Measurements from ENCODE around the gene PABPC3. TPM values are rescaled to one million over a fixed set of nuclear protein-coding genes. Genes with fewer than 3 reads are reported as not detected.

PABPC3 gene
- under 1 TPM in 1 of 2 donors, not detected in 1; 0.11 TPM for total RNA-seq

DNA sequence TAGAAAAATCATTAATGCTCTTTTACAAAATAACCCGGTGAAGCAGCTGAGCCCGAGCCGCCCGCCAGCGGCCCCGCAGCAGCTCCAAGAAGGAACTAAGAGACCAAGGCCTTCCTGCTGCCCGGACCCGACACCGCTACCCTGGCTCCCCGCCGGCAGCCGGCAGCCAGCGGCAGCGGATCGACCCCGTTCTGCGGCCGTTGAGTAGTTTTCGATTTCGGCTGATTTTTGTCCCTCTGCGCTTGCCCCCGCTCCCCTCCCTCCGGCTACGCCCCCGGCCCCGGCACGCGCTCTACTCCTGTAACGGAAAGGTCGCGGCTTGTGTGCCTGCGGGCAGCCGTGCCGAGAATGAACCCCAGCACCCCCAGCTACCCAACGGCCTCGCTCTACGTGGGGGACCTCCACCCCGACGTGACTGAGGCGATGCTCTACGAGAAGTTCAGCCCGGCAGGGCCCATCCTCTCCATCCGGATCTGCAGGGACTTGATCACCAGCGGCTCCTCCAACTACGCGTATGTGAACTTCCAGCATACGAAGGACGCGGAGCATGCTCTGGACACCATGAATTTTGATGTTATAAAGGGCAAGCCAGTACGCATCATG is at the start of gene PABPC3:
PABPC3 (plus strand) TSS at position 286 of the 603 bp plus-strand sequence; CDS start at position 349, 63 bp downstream.
- Mint-ChIP-seq H3K27me3 (peaks cover 26 to 44% of the 10 kb centered on the region in 2 donors), H3K27ac (no peak within 1 kb of the TSS), H3K4me3 (no peak within 1 kb of the TSS), H3K36me3 (no peaks in the 10 kb centered on the region), H3K9me3 (no peaks in the 10 kb centered on the region), H3K4me1 (ENCODE audit: low read depth in 2 of 2) (no peaks in the 10 kb centered on the region)
- no peak for DNase-seq (ENCODE audit: low spot score)
- no peak for ATAC-seq

DNA sequence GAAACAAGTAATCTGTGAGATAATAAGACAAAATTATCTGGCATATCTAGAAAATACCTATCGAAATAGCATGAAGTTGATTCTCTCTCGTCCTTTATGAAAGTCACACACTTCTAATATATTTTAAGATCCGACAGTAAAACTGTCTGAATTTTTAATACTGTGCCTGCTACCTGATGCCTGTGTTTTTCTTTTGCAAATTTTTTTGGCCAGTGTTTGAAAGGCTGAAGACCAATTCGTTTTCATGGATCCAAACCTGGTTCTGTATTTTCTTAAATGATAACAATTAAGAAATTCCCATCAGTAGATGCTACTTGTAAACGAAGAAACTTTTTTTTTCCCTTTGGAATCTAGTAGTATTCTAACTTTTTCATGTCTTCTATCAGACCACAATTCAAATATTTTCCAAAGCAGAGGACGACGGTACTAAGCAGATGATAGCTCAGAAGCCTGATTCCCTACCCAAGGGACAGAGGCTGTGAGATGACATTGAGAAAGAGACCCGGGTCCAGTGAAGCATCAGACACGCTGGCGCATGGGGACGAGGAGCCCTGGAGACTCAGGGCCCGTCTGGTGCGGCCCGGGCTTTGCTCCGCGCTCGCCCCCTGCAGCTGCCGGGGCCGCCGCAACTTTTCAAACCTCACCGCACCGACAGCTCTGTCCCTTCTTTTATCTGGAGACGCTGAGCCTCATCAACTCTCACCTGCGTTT is 49.5 kb upstream of the PABPC3 start:
- no peak for DNase-seq (ENCODE audit: low spot score)
- H3K9me3 Mint-ChIP-seq = no peaks in the 10 kb centered on the region
- no peak overlapping the region for H3K27ac Mint-ChIP-seq
- peaks cover 43 to 82% of the 10 kb centered on the region in 2 donors for H3K27me3 Mint-ChIP-seq
- peaks cover 16% of the 10 kb centered on the region for H3K36me3 Mint-ChIP-seq
- no peak for ATAC-seq
- H3K4me1 Mint-ChIP-seq (ENCODE audit: low read depth in 2 of 2) = no peaks in the 10 kb centered on the region
- no peak overlapping the region for H3K4me3 Mint-ChIP-seq

DNA sequence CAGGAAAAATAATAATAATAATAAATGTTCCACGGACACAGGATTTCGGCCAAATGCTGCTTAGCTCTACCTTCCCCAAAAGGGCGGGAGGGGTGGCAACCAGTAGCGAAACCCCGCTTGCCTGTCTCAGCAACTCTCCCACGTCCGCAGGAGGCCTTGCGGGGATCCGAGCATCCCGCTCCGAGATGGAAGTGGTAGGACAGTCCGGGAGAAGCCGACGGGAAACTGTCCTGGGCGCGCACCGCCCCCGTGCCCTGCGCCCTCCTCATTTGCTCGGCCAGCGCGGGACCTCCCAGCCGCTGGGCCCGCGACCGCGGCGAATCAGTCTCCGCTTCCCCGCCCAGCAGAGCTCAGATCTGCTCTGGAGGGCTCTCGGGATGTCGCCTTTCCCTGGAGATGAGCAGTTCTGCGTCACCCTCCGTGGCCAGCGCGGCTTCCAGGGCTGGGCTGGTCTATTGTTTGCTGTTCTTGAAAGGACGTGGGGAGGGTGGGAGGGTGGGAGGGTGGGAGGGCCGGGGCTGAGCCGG is 48.9 kb upstream of the PABPC3 start:
- Mint-ChIP-seq H3K4me1 (ENCODE audit: low read depth in 2 of 2) (no peaks in the 10 kb centered on the region), H3K36me3 (peaks cover 16% of the 10 kb centered on the region), H3K27me3 (peaks cover 39 to 77% of the 10 kb centered on the region in 2 donors), H3K27ac (no peak overlapping the region), H3K9me3 (no peaks in the 10 kb centered on the region), H3K4me3 (no peak overlapping the region)
- DNase-seq (ENCODE audit: low spot score) (no peak), ATAC-seq (peak in 1 of 2 donors; percentile 32)

DNA sequence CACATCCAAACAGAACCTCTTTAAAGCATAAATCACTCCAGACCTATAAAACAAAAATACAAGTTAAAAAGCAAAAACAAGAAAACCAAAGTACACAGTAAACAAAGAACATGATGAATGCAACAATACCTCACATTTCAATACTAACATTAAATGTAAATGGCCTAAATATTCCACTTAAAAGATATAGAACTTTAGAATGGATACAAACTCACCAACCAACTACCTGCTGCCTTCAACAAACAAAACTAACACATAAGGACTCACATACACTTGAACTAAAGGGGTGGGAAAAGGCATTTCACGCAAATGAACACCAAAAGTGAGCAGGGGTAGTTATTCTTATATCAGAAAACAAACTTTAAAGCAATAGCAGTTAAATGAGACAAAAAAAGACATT is 44.9 kb upstream of the PABPC3 start:
- no peak overlapping the region for H3K27ac Mint-ChIP-seq
- peaks cover 16% of the 10 kb centered on the region for H3K36me3 Mint-ChIP-seq
- no peak overlapping the region for H3K4me3 Mint-ChIP-seq
- ATAC-seq (no peak), DNase-seq (ENCODE audit: low spot score) (no peak)
- H3K4me1 Mint-ChIP-seq (ENCODE audit: low read depth in 2 of 2) = no peaks in the 10 kb centered on the region
- H3K27me3 Mint-ChIP-seq = peaks cover 33 to 65% of the 10 kb centered on the region in 2 donors
- no peaks in the 10 kb centered on the region for H3K9me3 Mint-ChIP-seq

DNA sequence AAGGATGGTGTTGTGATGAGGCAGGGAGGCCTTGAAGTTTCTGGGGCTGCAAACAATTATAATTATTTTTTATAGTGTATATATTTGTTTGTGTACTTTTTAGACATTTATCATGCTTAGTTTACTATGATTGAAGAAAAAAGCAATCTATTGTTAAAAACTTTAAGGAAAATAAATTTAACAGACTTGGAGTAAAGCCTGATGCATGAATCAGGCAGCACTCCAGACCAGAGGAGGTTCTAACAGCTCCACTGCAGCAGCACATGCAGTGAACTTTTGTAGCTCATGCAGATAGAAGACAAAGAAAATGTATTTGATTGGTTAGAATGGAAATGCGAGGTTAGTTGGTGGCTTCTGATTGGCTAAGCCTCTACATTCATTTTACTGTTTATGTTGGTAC is 36.8 kb upstream of the PABPC3 start:
- DNase-seq (ENCODE audit: low spot score) (no peak), ATAC-seq (no peak)
- Mint-ChIP-seq H3K4me3 (no peak overlapping the region), H3K36me3 (no peaks in the 10 kb centered on the region), H3K27ac (no peak overlapping the region), H3K27me3 (peaks cover 6 to 8% of the 10 kb centered on the region in 2 donors), H3K9me3 (no peaks in the 10 kb centered on the region), H3K4me1 (ENCODE audit: low read depth in 2 of 2) (no peaks in the 10 kb centered on the region)

DNA sequence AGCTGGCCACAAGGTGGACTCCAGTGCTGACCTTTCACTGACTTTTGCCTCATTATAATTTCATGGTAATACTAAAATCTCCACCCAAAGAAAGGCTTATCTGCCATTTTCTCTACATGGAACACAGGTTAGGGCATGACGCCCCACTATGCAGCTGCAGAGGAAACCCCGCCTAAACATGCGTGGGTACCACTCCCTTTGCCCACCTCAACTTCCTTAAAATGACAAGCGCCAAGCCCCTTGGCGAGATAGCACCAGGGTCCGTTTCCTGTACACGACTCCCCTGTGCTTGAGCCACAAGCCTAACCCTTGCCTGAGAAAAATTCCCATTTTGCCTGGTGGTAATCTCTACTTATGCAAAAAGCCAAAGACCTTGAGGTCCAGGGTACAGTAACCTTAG is 36.0 kb upstream of the PABPC3 start:
- DNase-seq (ENCODE audit: low spot score) (no peak), ATAC-seq (no peak)
- Mint-ChIP-seq H3K27ac (no peak overlapping the region), H3K36me3 (no peaks in the 10 kb centered on the region), H3K9me3 (no peaks in the 10 kb centered on the region), H3K4me1 (ENCODE audit: low read depth in 2 of 2) (no peaks in the 10 kb centered on the region), H3K27me3 (peaks cover 6 to 8% of the 10 kb centered on the region in 2 donors), H3K4me3 (no peak overlapping the region)

DNA sequence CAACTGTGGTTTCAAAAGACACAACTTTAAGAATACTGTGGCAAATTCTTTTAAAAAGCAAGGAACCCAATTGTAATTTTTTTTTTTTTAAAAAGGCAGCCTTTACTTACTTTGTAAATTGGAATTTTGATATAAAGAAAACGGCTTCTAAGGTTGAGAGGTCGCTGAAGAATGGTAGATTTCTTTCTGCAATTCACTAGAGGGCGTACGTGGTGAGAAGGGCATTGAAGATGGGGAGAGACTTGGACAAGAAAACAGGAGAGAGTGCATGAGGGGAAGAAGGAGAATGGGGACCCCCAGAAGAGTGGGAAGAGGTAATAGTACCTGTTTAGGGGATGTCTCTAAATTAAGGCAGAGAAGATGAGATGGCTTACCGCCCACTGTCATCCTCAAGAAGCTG is 33.5 kb upstream of the PABPC3 start:
- Mint-ChIP-seq H3K9me3 (no peaks in the 10 kb centered on the region), H3K27ac (no peak overlapping the region), H3K36me3 (no peaks in the 10 kb centered on the region), H3K4me3 (no peak overlapping the region), H3K27me3 (peaks cover 10 to 20% of the 10 kb centered on the region in 2 donors), H3K4me1 (ENCODE audit: low read depth in 2 of 2) (no peaks in the 10 kb centered on the region)
- ATAC-seq = no peak
- no peak for DNase-seq (ENCODE audit: low spot score)

DNA sequence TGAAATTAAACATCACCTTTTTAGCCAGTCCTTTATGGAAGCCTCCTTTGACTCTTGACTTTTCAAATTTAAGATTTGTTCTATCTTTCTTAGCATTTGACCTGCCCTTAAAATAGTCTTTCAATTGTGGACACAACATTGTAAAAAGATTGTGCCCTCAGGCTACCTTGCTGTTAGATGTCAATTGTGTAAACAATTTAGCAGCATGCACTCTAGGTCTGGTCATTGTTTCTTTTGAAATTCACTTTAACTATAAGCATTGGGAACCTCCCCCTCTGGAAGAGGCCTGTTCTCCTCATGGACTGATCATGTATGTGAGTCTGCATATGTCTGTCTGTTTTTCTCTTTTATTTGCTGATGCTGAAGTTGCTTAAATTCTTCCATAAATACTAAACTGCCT is 31.5 kb upstream of the PABPC3 start:
- Mint-ChIP-seq H3K4me1 (ENCODE audit: low read depth in 2 of 2) (no peaks in the 10 kb centered on the region), H3K9me3 (no peaks in the 10 kb centered on the region), H3K4me3 (no peak overlapping the region), H3K27me3 (peaks cover 12 to 27% of the 10 kb centered on the region in 2 donors), H3K27ac (no peak overlapping the region), H3K36me3 (no peaks in the 10 kb centered on the region)
- ATAC-seq (no peak), DNase-seq (ENCODE audit: low spot score) (no peak)

DNA sequence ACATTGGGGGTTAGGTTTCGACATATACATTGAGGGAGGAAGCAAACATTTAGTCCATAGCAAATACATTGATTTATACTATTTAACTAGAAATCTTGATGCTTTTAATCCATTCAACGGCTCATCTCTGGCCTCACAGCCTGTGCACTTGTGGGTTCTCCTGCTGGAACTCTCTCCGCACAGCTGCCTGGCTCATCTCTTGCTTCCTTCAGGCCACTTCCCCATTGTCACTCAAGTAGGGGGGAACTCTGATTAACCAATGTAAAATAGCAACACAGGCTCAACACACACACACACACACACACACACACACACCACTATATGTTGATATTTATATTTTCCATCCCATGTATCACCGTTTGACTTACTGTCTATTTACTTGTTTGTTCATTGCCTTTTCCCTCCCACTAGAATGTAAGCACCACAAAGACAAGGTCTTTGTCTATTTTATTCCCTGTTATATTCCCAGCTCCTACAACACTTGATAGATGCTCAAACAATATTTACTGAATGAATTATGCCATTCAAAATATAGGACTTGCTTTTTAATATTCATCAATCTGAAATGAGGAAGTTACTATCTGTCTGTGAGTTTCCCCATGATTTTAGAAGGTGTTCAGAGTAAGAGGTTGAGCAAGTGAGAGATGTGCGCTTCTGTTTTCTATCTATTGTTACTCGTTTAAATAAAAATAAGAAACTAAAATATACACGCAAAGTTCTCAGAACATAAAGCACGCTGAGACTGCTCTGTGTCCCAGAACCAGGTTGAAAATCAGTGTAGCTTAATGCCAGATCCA is 29.8 kb upstream of the PABPC3 start:
- Mint-ChIP-seq H3K27ac (no peak overlapping the region), H3K27me3 (peaks cover 19 to 39% of the 10 kb centered on the region in 2 donors), H3K9me3 (no peaks in the 10 kb centered on the region), H3K4me1 (ENCODE audit: low read depth in 2 of 2) (no peaks in the 10 kb centered on the region), H3K4me3 (no peak overlapping the region), H3K36me3 (no peaks in the 10 kb centered on the region)
- DNase-seq (ENCODE audit: low spot score) = no peak
- no peak for ATAC-seq

DNA sequence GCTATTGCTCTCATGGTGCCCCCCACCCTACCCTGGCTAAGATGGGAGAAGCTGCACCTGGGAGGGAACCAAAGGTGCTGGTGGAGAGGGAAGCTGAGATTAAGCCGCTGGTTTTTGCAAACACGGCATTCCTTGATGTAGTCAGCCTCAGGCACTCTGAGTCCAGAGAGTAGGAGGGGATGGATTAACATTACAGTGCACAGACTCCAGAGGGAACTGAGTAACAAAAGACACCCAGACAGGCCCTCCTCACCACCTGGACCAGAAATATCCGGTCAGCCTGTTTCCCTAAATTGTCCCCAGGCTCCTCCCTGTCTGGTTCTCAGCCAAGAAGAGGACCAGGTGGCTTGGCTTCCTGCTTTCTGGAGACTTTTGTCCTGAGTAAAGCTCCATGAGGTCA is 28.9 kb upstream of the PABPC3 start:
- Mint-ChIP-seq H3K9me3 (no peaks in the 10 kb centered on the region), H3K36me3 (no peaks in the 10 kb centered on the region), H3K4me1 (ENCODE audit: low read depth in 2 of 2) (no peaks in the 10 kb centered on the region), H3K4me3 (no peak overlapping the region), H3K27me3 (peaks cover 17 to 33% of the 10 kb centered on the region in 2 donors), H3K27ac (no peak overlapping the region)
- ATAC-seq (no peak), DNase-seq (ENCODE audit: low spot score) (no peak)

DNA sequence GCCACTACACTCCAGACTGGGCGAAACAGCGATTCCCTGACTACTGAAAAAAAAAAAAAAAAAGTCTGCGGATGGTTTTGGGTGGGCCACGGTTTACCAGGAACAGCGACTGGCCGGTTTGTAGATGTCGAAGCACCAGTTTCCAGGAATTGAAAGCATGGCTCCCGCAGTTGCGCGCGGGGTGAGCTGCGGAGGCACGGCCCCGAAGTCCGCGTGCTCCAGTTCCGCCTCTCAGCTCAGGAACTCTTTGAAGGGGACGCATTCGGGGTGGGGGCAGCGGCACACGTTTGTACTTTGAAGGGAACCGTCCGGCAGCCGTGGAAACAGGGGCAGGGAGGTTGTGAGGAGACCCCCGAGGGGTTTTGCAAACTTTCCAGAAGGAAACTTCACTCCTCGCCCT is 27.1 kb upstream of the PABPC3 start:
- no peak for ATAC-seq
- DNase-seq (ENCODE audit: low spot score) = no peak
- Mint-ChIP-seq H3K36me3 (no peaks in the 10 kb centered on the region), H3K4me1 (ENCODE audit: low read depth in 2 of 2) (no peaks in the 10 kb centered on the region), H3K4me3 (no peak overlapping the region), H3K27me3 (peaks cover 22 to 45% of the 10 kb centered on the region in 2 donors), H3K27ac (no peak overlapping the region), H3K9me3 (no peaks in the 10 kb centered on the region)

DNA sequence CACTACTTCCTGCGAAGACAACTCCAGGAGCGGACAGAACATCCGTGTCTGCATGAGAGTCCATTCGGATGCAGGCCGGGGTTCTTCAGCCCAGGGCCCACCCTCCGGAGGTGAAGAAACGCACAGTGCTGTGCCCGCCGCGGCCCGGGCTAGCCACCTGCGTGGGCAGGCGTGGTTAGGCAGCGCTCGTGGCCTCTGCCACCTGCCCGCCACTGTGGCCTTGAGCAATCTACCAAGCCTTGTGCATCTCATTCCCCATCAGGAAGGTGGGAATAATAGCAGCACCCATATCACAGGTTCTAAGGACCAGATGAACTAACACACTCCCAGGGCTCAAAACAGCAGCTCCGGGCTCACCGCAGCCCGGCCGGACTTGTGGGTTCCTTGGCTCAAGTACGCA is 26.7 kb upstream of the PABPC3 start:
- no peaks in the 10 kb centered on the region for H3K36me3 Mint-ChIP-seq
- no peak for DNase-seq (ENCODE audit: low spot score)
- peaks cover 22 to 45% of the 10 kb centered on the region in 2 donors for H3K27me3 Mint-ChIP-seq
- H3K27ac Mint-ChIP-seq = no peak overlapping the region
- no peaks in the 10 kb centered on the region for H3K4me1 Mint-ChIP-seq (ENCODE audit: low read depth in 2 of 2)
- H3K4me3 Mint-ChIP-seq = no peak overlapping the region
- ATAC-seq = no peak
- H3K9me3 Mint-ChIP-seq = no peaks in the 10 kb centered on the region

DNA sequence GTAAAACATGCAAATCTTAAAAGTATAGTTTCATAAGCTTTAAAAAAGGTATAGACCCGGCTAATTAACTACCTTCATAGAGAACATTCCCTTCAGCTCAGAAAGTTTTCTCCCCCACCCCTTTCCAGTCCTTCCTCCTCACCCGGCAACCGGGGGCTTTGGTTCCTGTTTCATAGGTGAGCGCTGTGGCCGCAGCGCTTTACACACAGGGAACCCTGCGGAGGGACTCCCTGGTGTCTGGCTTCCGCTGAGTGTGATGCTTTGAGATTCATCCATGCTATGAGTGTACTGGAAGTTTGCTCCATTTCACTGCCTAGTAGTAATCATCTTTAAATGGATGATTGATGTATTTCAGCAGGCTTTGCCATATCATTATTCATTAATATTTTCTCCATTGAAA is 26.0 kb upstream of the PABPC3 start:
- no peaks in the 10 kb centered on the region for H3K36me3 Mint-ChIP-seq
- peaks cover 24 to 51% of the 10 kb centered on the region in 2 donors for H3K27me3 Mint-ChIP-seq
- no peaks in the 10 kb centered on the region for H3K4me1 Mint-ChIP-seq (ENCODE audit: low read depth in 2 of 2)
- ATAC-seq = no peak
- H3K27ac Mint-ChIP-seq = no peak overlapping the region
- no peak for DNase-seq (ENCODE audit: low spot score)
- H3K9me3 Mint-ChIP-seq = no peaks in the 10 kb centered on the region
- no peak overlapping the region for H3K4me3 Mint-ChIP-seq

DNA sequence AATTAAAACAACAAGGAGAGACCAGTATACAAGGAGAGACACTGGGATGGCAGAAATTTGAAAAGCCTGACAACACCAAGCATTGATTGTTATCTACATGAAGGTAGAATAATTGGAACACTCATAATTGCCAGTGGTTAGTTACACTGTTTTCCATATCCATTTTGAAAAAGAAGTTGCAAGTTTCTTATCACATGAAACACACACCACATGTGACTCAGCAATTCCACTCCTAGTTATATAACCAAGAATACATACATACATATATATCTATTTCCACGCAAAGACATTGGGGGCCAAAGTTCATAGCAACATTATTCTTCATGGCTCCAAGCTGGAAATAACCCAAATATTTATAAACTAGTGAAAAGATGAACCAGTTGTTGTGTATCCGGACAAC is 15.2 kb upstream of the PABPC3 start:
- no peak overlapping the region for H3K4me3 Mint-ChIP-seq
- no peaks in the 10 kb centered on the region for H3K9me3 Mint-ChIP-seq
- peaks cover 12 to 35% of the 10 kb centered on the region in 2 donors for H3K27me3 Mint-ChIP-seq
- H3K36me3 Mint-ChIP-seq = no peaks in the 10 kb centered on the region
- DNase-seq (ENCODE audit: low spot score) (no peak), ATAC-seq (no peak)
- no peaks in the 10 kb centered on the region for H3K4me1 Mint-ChIP-seq (ENCODE audit: low read depth in 2 of 2)
- H3K27ac Mint-ChIP-seq = no peak overlapping the region

All from natural killer cell treated with Interleukin-12 subunit alpha and Interleukin-12 subunit beta and Interleukin-15 and Interleukin-18, amount 100 ng/mL, for 72 hours (primary cell).